Activated T-cell treated with anti-CD3 and anti-CD28 coated beads, Interleukin-2, amount 50 U/mL, for 1 hour (primary cell): Measurements from ENCODE around the gene GTF3C6.
"Not testable (repeated sequence)": the region's sequence is repeated elsewhere in the genome, so short reads cannot be mapped to it uniquely, and the experiment has no call there.

Experiments
- DNase-seq: peaks from one replicate; pipeline ENCODE4 v3.0.0-alpha.2; 2020

The GTF3C6 gene

GRCh38 chr6:110980227-110980626 lies 21.7 kb downstream of the GTF3C6 start:
- no peak for DNase-seq

- DNase-seq = no peak
Observed at GRCh38 chr6:110980648-110981047, 22.1 kb downstream of the GTF3C6 start.

- DNase-seq = no peak
Observed at GRCh38 chr6:110981202-110981600, 22.7 kb downstream of the GTF3C6 start.

GRCh38 chr6:110990840-110991576 lies 32.5 kb downstream of the GTF3C6 start:
- DNase-seq = no peak

- no peak for DNase-seq
Observed at GRCh38 chr6:110996691-110997090, 38.2 kb downstream of the GTF3C6 start.

- DNase-seq = no peak
Observed at GRCh38 chr6:110999634-111000270, 41.2 kb downstream of the GTF3C6 start.

GRCh38 chr6:111002350-111002749 lies 43.8 kb downstream of the GTF3C6 start:
- DNase-seq = no peak

GRCh38 chr6:111011360-111012142 lies 53.0 kb downstream of the GTF3C6 start:
- no peak for DNase-seq

- DNase-seq = no peak
Observed at GRCh38 chr6:111012143-111012452, 53.6 kb downstream of the GTF3C6 start.

GRCh38 chr6:111012520-111012919 lies 54.0 kb downstream of the GTF3C6 start:
- DNase-seq = not testable (repeated sequence)

- no peak for DNase-seq
Observed at GRCh38 chr6:111013144-111013915, 54.8 kb downstream of the GTF3C6 start.

GRCh38 chr6:111015389-111016124 lies 57.1 kb downstream of the GTF3C6 start:
- no peak for DNase-seq

- DNase-seq = not testable (repeated sequence)
Observed at GRCh38 chr6:111017241-111017640, 58.7 kb downstream of the GTF3C6 start.
